NT2/D1 (cell line): ENCODE results near the gene MFAP3L.

Experiments used
- YY1 ChIP-seq: IDR thresholded peaks from 2 replicates; pipeline ENCODE4 v1.6.1; 2011; ENCODE audit not compliant: insufficient read length, insufficient read depth
- ZNF274 ChIP-seq: IDR thresholded peaks from 2 replicates; pipeline ENCODE4 v1.6.1; 2011; ENCODE audit warnings: mild to moderate bottlenecking, low read depth, low read length

GRCh38 chr4:170059421-170059820 lies 33.2 kb upstream of the MFAP3L start:
- TF ChIP-seq YY1: no peak
- TF ChIP-seq ZNF274: no peak
